Stomach (tissue), 9 donors: Measurements from ENCODE around the gene SULT6B1. TPM values are rescaled to one million over a fixed set of nuclear protein-coding genes. Genes with fewer than 3 reads are reported as not detected.
"Not testable (repeated sequence)": the region's sequence is repeated elsewhere in the genome, so short reads cannot be mapped to it uniquely, and the experiment has no call there.

Source experiments
- DNase-seq, 2 donors: peaks; one replicate each; pipeline versions ENCODE4 v3.0.0 to v3.0.0-alpha.2; 2013 to 2019
- H3K27ac ChIP-seq, 5 donors: fragments of 200-600 bp in 4 of 5; sonication (generic) in 4 of 5; one replicate each; pipeline ENCODE4 v1.5.1; 2013 to 2019; ENCODE audit warnings: mild to moderate bottlenecking in 1 of 5, moderate library complexity in 1 of 5
- H3K27me3 ChIP-seq, 3 donors: fragments of 200-600 bp; sonication (generic); one replicate each; pipeline ENCODE4 v1.5.1; 2017 to 2019; ENCODE audit warnings: mixed run types in 1 of 3
- H3K36me3 ChIP-seq, 4 donors: fragments of 200-600 bp; sonication (generic); 1 replicate in 3 of 4; 2 replicates in 1 of 4; pipeline ENCODE4 v1.5.1; 2016 to 2019
- H3K4me1 ChIP-seq, 4 donors: fragments of 200-600 bp; sonication (generic); one replicate each; pipeline ENCODE4 v1.5.1; 2016 to 2019
- H3K4me3 ChIP-seq, 4 donors: fragments of 200-600 bp; sonication (generic) in 3 of 4; one replicate each; pipeline ENCODE4 v1.5.1; 2016 to 2019; ENCODE audit warnings: mild to moderate bottlenecking in 1 of 4
- H3K9me3 ChIP-seq, 4 donors: fragments of 200-600 bp; sonication (generic); one replicate each; pipeline ENCODE4 v1.5.1; 2016 to 2019
- CTCF ChIP-seq, 7 experiments: fragments of 450-650 bp in 4 of 7; fragments of 200-600 bp in 3 of 7; sonication (generic) in 3 of 7; IDR thresholded peaks; one replicate each; pipeline ENCODE4 v1.5.1; 2016 to 2019; ENCODE audit warnings: antibody characterized with exemption in 7 of 7, control low read depth in 2 of 7, mild to moderate bottlenecking in 1 of 7
- EP300 ChIP-seq: sonication (generic); formaldehyde crosslinking; IDR thresholded peaks from one replicate; pipeline ENCODE4 v1.6.1; 2017; ENCODE audit warnings: antibody characterized with exemption
- POLR2A ChIP-seq, 4 donors: fragments of 450-650 bp; IDR thresholded peaks; one replicate each; pipeline ENCODE4 v1.6.1; 2016; ENCODE audit warnings: antibody characterized with exemption in 4 of 4, control low read depth in 2 of 4, mild to moderate bottlenecking in 1 of 4, moderate library complexity in 1 of 4
- POLR2AphosphoS5 ChIP-seq, 3 donors: sonication (generic); formaldehyde crosslinking; IDR thresholded peaks; one replicate each; pipeline ENCODE4 v1.6.1; 2016; ENCODE audit warnings: antibody characterized with exemption in 3 of 3
- WGBS, 5 donors: extraction: QIAGEN DNeasy Blood & Tissue Kit in 3 of 5; methylation state at CpG; one replicate each; pipeline versions ENCODE4 v1.1.5 to v1.1.7; 2013 to 2018; 5-methylcytosine and 5-hydroxymethylcytosine counted together
- intact Hi-C: fragments of 100-400 bp; cut with DNase I; formaldehyde crosslinking; loops from one replicate; pipeline ENCODE4 v1.15.1; 2023; ENCODE audit warnings: low total_unique reads
- polyA plus RNA-seq, 3 donors: library from polyadenylated mRNA; stranded (reverse); fragments of 200-250 nt; gene quantifications; one replicate each; pipeline ENCODE4 v1.2.3, GENCODE V29; 2013
- total RNA-seq, 5 donors: library from RNA; depleted of rRNA; stranded (reverse); fragments of >200 nt; gene quantifications; one replicate each; pipeline versions ENCODE4 v1.1.0 to v1.2.3, GENCODE V29; 2014 to 2016
- donor health status: healthy with polysubstance abuse.
- donor health status: Bipolar disorder and iron deficiency.
- donor health status: healthy.

Gene SULT6B1
- total and polyA plus RNA-seq, 8 donors, result not detected

- no peaks in the 10 kb centered on the region for H3K27me3 ChIP-seq
- peaks cover 9 to 27% (median 19%) of the 10 kb centered on the region in 4 donors for H3K4me1 ChIP-seq
- H3K36me3 ChIP-seq, result peaks cover 12 to 42% (median 36%) of the 10 kb centered on the region in 4 donors
- TF ChIP-seq CTCF (IDR thresholded peaks at IDR 0.05) (no peak), EP300 (no peak), POLR2A (IDR thresholded peaks at IDR 0.05) (no peak), POLR2AphosphoS5 (IDR thresholded peaks at IDR 0.05) (no peak)
- H3K9me3 ChIP-seq, result peaks cover 0 to 3% (median 2%) of the 10 kb centered on the region in 4 donors
- WGBS, 5 donors, result 73 to 84% (median 81%) methylated on average over 8 of the region's 8 CpGs
- intact Hi-C loops, result no loop called here
- H3K4me3 ChIP-seq, result no peak overlapping the region
- DNase-seq, result no peak
- no peak overlapping the region for H3K27ac ChIP-seq
Measured at GRCh38 chr2:37198681-37199065, 10.2 kb upstream of the SULT6B1 start.

- H3K4me1 ChIP-seq, result peaks cover 9 to 27% (median 19%) of the 10 kb centered on the region in 4 donors
- H3K27ac ChIP-seq, result peak within 1 kb of the TSS; percentile 87 to 93 (median 88)
- DNase-seq, result peak; percentile 87 to 96
- no peak for TF ChIP-seq CTCF (IDR thresholded peaks at IDR 0.05)
- TF ChIP-seq POLR2A (IDR thresholded peaks at IDR 0.05), result peak in 2 of 4 donors; percentile 24 to 53
- no peak for TF ChIP-seq EP300
- TF ChIP-seq POLR2AphosphoS5 (IDR thresholded peaks at IDR 0.05), result peak; percentile 58 to 92 (median 90)
- H3K9me3 ChIP-seq, result no peaks in the 10 kb centered on the region
- H3K4me3 ChIP-seq, result peak within 1 kb of the TSS; percentile 62 to 89 (median 78)
- intact Hi-C loops, result no loop called here
- H3K36me3 ChIP-seq, result peaks cover 5 to 21% (median 15%) of the 10 kb centered on the region in 4 donors
- H3K27me3 ChIP-seq, result no peaks in the 10 kb centered on the region
- 0 to 1% (median 0%) methylated on average over 29 to 72 of the region's 72 CpGs for WGBS, 5 donors
Measured at GRCh38 chr2:37196320-37197195, 8.1 kb upstream of the SULT6B1 start, which contains the start of gene CEBPZOS. CEBPZOS (plus strand) TSS chr2:37196496; CDS start chr2:37199705, 3,209 bp downstream.

- DNase-seq, intact Hi-C loops, H3K27me3 ChIP-seq, H3K9me3 ChIP-seq: not testable (repeated sequence)
- Histone ChIP-seq H3K4me3 (peak overlapping the region; percentile 62 to 89 (median 78)), H3K36me3 (peaks cover 0 to 14% (median 8%) of the 10 kb centered on the region in 4 donors), H3K27ac (peak overlapping the region; percentile 87 to 93 (median 88)), H3K4me1 (peaks cover 9 to 27% (median 19%) of the 10 kb centered on the region in 4 donors)
- 80 to 85% (median 82%) methylated on average over 20 of the region's 20 CpGs for WGBS, 5 donors
Measured at GRCh38 chr2:37195862-37196319, 7.4 kb upstream of the SULT6B1 start.

- no peaks in the 10 kb centered on the region for H3K9me3 ChIP-seq
- no peak for DNase-seq
- H3K27ac ChIP-seq, result no peak overlapping the region
- intact Hi-C loops, result no loop called here
- no peak for TF ChIP-seq POLR2AphosphoS5 (IDR thresholded peaks at IDR 0.05)
- TF ChIP-seq POLR2A (IDR thresholded peaks at IDR 0.05), result no peak
- no peak for TF ChIP-seq CTCF (IDR thresholded peaks at IDR 0.05)
- no peak for TF ChIP-seq EP300
- WGBS, 5 donors, result 82 to 96% (median 94%) methylated on average over 1 of the region's 1 CpG
- no peaks in the 10 kb centered on the region for H3K27me3 ChIP-seq
- H3K4me1 ChIP-seq, result peaks cover 4 to 13% (median 10%) of the 10 kb centered on the region in 4 donors
- no peaks in the 10 kb centered on the region for H3K36me3 ChIP-seq
- H3K4me3 ChIP-seq, result no peak overlapping the region
Measured at GRCh38 chr2:37192551-37192950, 4.1 kb upstream of the SULT6B1 start.
